H1 (cell line): ENCODE results near the gene GPR12. TPM values are rescaled to one million over a fixed set of nuclear protein-coding genes. Genes with fewer than 3 reads are reported as not detected.

Source experiments
- BRCA1 ChIP-seq: IDR thresholded peaks from 2 replicates; pipeline ENCODE4 v1.6.1; 2012; ENCODE audit warnings: low read depth, low read length, improper control_type of control experiment
- CBX5 ChIP-seq: fragments of 300-800, 300-1000 bp; sonication (generic); IDR thresholded peaks from 2 replicates; pipeline ENCODE4 v1.7.1; 2016; ENCODE audit warnings: antibody characterized with exemption, low read length, low read depth
- FOSL1 ChIP-seq: IDR thresholded peaks from 2 replicates; pipeline ENCODE4 v1.6.1; 2011; ENCODE audit warnings: mild to moderate bottlenecking, low read depth, low read length, moderate library complexity; ENCODE audit not compliant: insufficient read depth
- PHF8 ChIP-seq: fragments of 200-600 bp; sonication (generic); conservative IDR thresholded peaks from 2 replicates; pipeline ENCODE4 v1.7.1; 2012; ENCODE audit warnings: low read depth, mild to moderate bottlenecking, inconsistent platforms, low read length, moderate library complexity
- ZNF274 ChIP-seq: IDR thresholded peaks from 2 replicates; pipeline ENCODE4 v1.7.0; 2012; ENCODE audit warnings: low read length, borderline replicate concordance; ENCODE audit errors: extremely low read depth
- polyA plus RNA-seq, 7 experiments: library from polyadenylated mRNA; depleted of rRNA in 3 of 7; stranded (reverse) in 5 of 7; unstranded in 2 of 7; fragments of >200 nt in 5 of 7; fragments of 200-250 nt in 2 of 7; gene quantifications; 1 replicate in 5 of 7; 2 replicates in 1 of 7; 4 replicates in 1 of 7; pipeline versions ENCODE4 v1.2.1 to v1.2.3, GENCODE V29; 2011 to 2013; ENCODE audit warnings: missing spikeins in 2 of 7, mixed read lengths in 2 of 7
- total RNA-seq: library from RNA; stranded (reverse); fragmentation: NEBNext Ultra II Directional; extraction: Animal tissue kit (Norgen Biotek cat#: 25700); gene quantifications from 2 replicates; pipeline ENCODE4 v1.2.1, GENCODE V29; 2021
- TF ChIP-seq, protein P1 (sequence below): fragments of 300-600 bp; sonication (generic); IDR thresholded peaks from 2 replicates; pipeline ENCODE4 v1.7.1; 2012; ENCODE audit warnings: low read length, moderate library complexity, mild to moderate bottlenecking, inconsistent platforms; ENCODE audit not compliant: insufficient replicate concordance
- TF ChIP-seq, protein P2 (sequence below): IDR thresholded peaks from 2 replicates; pipeline ENCODE4 v1.6.1; 2011; ENCODE audit warnings: low read length, improper control_type of control experiment

The GPR12 gene
- total and polyA plus RNA-seq, 2 of the 8 experiments (the other 6 are each of a cell fraction or from before 2014, with no cell fraction given) = 0.15 to 0.27 TPM

DNA sequence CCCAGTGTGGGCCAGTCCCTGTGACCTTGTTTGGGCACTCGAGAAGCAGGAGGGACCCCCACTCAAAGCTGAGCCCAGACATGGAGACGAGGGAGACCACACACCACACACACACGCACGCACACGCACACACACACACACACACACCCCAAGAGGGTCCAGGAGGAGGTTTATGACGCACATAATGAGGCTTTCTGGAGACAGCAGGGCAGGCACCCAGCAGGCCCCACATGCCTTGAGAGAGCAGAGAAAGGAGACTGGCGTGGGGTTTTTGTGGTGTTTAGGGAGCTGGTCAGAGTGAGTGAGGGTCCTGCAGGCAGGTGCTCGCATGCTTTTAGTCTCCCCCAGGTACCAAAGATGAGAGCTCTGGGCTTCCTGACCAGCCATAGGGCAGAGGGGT lies 42.4 kb downstream of the GPR12 start (continued):
- TF ChIP-seq, protein P1, sequence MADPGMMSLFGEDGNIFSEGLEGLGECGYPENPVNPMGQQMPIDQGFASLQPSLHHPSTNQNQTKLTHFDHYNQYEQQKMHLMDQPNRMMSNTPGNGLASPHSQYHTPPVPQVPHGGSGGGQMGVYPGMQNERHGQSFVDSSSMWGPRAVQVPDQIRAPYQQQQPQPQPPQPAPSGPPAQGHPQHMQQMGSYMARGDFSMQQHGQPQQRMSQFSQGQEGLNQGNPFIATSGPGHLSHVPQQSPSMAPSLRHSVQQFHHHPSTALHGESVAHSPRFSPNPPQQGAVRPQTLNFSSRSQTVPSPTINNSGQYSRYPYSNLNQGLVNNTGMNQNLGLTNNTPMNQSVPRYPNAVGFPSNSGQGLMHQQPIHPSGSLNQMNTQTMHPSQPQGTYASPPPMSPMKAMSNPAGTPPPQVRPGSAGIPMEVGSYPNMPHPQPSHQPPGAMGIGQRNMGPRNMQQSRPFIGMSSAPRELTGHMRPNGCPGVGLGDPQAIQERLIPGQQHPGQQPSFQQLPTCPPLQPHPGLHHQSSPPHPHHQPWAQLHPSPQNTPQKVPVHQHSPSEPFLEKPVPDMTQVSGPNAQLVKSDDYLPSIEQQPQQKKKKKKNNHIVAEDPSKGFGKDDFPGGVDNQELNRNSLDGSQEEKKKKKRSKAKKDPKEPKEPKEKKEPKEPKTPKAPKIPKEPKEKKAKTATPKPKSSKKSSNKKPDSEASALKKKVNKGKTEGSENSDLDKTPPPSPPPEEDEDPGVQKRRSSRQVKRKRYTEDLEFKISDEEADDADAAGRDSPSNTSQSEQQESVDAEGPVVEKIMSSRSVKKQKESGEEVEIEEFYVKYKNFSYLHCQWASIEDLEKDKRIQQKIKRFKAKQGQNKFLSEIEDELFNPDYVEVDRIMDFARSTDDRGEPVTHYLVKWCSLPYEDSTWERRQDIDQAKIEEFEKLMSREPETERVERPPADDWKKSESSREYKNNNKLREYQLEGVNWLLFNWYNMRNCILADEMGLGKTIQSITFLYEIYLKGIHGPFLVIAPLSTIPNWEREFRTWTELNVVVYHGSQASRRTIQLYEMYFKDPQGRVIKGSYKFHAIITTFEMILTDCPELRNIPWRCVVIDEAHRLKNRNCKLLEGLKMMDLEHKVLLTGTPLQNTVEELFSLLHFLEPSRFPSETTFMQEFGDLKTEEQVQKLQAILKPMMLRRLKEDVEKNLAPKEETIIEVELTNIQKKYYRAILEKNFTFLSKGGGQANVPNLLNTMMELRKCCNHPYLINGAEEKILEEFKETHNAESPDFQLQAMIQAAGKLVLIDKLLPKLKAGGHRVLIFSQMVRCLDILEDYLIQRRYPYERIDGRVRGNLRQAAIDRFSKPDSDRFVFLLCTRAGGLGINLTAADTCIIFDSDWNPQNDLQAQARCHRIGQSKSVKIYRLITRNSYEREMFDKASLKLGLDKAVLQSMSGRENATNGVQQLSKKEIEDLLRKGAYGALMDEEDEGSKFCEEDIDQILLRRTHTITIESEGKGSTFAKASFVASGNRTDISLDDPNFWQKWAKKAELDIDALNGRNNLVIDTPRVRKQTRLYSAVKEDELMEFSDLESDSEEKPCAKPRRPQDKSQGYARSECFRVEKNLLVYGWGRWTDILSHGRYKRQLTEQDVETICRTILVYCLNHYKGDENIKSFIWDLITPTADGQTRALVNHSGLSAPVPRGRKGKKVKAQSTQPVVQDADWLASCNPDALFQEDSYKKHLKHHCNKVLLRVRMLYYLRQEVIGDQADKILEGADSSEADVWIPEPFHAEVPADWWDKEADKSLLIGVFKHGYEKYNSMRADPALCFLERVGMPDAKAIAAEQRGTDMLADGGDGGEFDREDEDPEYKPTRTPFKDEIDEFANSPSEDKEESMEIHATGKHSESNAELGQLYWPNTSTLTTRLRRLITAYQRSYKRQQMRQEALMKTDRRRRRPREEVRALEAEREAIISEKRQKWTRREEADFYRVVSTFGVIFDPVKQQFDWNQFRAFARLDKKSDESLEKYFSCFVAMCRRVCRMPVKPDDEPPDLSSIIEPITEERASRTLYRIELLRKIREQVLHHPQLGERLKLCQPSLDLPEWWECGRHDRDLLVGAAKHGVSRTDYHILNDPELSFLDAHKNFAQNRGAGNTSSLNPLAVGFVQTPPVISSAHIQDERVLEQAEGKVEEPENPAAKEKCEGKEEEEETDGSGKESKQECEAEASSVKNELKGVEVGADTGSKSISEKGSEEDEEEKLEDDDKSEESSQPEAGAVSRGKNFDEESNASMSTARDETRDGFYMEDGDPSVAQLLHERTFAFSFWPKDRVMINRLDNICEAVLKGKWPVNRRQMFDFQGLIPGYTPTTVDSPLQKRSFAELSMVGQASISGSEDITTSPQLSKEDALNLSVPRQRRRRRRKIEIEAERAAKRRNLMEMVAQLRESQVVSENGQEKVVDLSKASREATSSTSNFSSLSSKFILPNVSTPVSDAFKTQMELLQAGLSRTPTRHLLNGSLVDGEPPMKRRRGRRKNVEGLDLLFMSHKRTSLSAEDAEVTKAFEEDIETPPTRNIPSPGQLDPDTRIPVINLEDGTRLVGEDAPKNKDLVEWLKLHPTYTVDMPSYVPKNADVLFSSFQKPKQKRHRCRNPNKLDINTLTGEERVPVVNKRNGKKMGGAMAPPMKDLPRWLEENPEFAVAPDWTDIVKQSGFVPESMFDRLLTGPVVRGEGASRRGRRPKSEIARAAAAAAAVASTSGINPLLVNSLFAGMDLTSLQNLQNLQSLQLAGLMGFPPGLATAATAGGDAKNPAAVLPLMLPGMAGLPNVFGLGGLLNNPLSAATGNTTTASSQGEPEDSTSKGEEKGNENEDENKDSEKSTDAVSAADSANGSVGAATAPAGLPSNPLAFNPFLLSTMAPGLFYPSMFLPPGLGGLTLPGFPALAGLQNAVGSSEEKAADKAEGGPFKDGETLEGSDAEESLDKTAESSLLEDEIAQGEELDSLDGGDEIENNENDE = no peak
- TF ChIP-seq BRCA1 = no peak
- TF ChIP-seq CBX5 = no peak
- TF ChIP-seq, protein P2, sequence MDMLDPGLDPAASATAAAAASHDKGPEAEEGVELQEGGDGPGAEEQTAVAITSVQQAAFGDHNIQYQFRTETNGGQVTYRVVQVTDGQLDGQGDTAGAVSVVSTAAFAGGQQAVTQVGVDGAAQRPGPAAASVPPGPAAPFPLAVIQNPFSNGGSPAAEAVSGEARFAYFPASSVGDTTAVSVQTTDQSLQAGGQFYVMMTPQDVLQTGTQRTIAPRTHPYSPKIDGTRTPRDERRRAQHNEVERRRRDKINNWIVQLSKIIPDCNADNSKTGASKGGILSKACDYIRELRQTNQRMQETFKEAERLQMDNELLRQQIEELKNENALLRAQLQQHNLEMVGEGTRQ = no peak
- TF ChIP-seq ZNF274 = no peak
- no peak for TF ChIP-seq FOSL1
- TF ChIP-seq PHF8 = no peak
